ENCODE results near the gene SPX. TPM values are rescaled to one million over a fixed set of nuclear protein-coding genes. Genes with fewer than 3 reads are reported as not detected.

Gene SPX
- total RNA-seq, 4 donors from 2014 or later: 1.5 to 2.4 (median 1.6) TPM; not detected in 1

- 45 to 59% methylated on average over 2 of the region's 2 CpGs for WGBS, 2 donors
- no peak for DNase-seq (ENCODE audit: low spot score in 2 of 2)
- Histone ChIP-seq H3K27ac (no peak overlapping the region), H3K27me3 (no peaks in the 10 kb centered on the region), H3K4me1 (peaks cover 0 to 33% (median 15%) of the 10 kb centered on the region in 4 donors), H3K4me3 (no peak overlapping the region), H3K9me3 (no peaks in the 10 kb centered on the region), H3K36me3 (peaks cover 0 to 12% (median 0%) of the 10 kb centered on the region in 3 donors)
- TF ChIP-seq CTCF (IDR thresholded peaks at IDR 0.05) (no peak), EP300 (IDR thresholded peaks at IDR 0.05) (no peak), POLR2A (IDR thresholded peaks at IDR 0.05) (no peak)
These were observed 20.2 kb upstream of the SPX start for GRCh38 chr12:21505888-21506287.

DNA sequence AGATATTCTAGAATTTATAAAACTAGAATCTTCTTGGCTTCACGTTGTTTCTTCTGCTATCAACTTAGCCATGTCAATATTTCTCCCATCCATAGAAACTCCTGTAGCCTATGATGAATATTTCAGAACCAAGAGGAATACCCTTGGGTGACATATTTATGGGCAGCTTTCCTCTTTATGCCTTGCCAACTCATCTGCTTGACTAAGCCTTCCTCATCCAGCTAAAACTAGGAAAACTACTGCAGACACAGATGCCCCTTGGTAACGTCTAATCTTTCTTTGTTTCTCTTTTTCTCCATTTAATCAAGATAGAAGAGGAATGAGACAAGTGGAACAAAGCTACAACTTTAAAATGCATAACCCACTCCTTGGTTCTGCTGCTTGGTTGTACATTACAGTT lies 18.2 kb upstream of the SPX start:
- H3K4me1 ChIP-seq: peaks cover 0 to 26% (median 11%) of the 10 kb centered on the region in 4 donors
- DNase-seq (ENCODE audit: low spot score in 2 of 2): no peak
- no peak overlapping the region for H3K4me3 ChIP-seq
- H3K36me3 ChIP-seq: peaks cover 0 to 22% (median 0%) of the 10 kb centered on the region in 3 donors
- TF ChIP-seq EP300 (IDR thresholded peaks at IDR 0.05) (no peak), POLR2A (IDR thresholded peaks at IDR 0.05) (no peak), CTCF (IDR thresholded peaks at IDR 0.05) (no peak)
- H3K27ac ChIP-seq: no peak overlapping the region
- no peaks in the 10 kb centered on the region for H3K9me3 ChIP-seq
- WGBS, 2 donors: 73 to 74% methylated on average over 2 of the region's 2 CpGs
- no peaks in the 10 kb centered on the region for H3K27me3 ChIP-seq

DNA sequence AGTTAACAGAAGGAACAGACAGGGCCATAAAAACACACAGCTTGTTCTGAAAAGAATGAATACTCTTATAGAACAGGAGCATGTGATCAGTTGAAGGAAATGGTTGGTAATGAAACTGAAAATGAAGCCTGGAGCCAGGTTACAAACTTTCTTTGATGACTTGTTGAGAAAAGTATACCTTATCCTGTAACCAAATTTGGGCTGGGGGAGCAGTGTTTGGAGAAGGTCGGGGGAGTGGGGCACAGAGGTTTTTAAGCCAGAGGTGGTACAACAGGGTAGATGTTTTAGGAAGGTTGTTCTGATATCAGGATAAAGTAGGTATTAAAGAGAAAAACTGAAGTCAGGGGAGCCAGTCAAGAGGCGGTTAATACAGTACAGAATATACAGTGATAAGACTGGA lies 16.3 kb upstream of the SPX start:
- TF ChIP-seq POLR2A (IDR thresholded peaks at IDR 0.05) (no peak), EP300 (IDR thresholded peaks at IDR 0.05) (no peak), CTCF (IDR thresholded peaks at IDR 0.05) (no peak)
- 44 to 46% methylated on average over 2 of the region's 2 CpGs for WGBS, 2 donors
- Histone ChIP-seq H3K9me3 (no peaks in the 10 kb centered on the region), H3K27me3 (no peaks in the 10 kb centered on the region), H3K4me3 (no peak overlapping the region), H3K27ac (no peak overlapping the region), H3K4me1 (peaks cover 0 to 6% (median 0%) of the 10 kb centered on the region in 4 donors), H3K36me3 (peaks cover 0 to 40% (median 2%) of the 10 kb centered on the region in 3 donors)
- no peak for DNase-seq (ENCODE audit: low spot score in 2 of 2)

GRCh38 chr12:21516281-21516680 lies 9.8 kb upstream of the SPX start:
- H3K4me3 ChIP-seq: no peak overlapping the region
- TF ChIP-seq CTCF (IDR thresholded peaks at IDR 0.05) (no peak), EP300 (IDR thresholded peaks at IDR 0.05) (no peak), POLR2A (IDR thresholded peaks at IDR 0.05) (no peak)
- no peaks in the 10 kb centered on the region for H3K4me1 ChIP-seq
- DNase-seq (ENCODE audit: low spot score in 2 of 2): no peak
- peaks cover 0 to 44% (median 2%) of the 10 kb centered on the region in 3 donors for H3K36me3 ChIP-seq
- no peaks in the 10 kb centered on the region for H3K27me3 ChIP-seq
- 36 to 56% methylated on average over 2 of the region's 2 CpGs for WGBS, 2 donors
- no peaks in the 10 kb centered on the region for H3K9me3 ChIP-seq
- no peak overlapping the region for H3K27ac ChIP-seq

DNA sequence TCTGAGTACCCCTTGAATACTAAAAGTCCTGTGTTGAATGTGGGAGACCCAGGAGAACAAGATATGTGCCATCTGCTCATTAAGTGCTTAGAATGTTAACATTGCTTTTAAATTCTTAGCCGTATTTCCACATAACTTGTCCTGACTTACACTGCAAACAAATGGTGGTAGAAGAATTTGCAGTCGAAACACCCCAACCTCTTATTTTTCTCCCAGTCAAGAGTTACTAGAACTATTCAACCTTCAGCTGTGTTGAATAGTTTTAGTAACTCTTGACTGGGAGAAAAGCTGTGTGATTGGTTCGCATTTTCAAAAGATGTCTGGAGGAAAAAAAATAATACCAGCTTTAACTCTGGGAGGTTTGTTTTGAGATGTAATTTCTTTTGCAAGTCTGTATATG lies 7.6 kb upstream of the SPX start:
- TF ChIP-seq CTCF (IDR thresholded peaks at IDR 0.05) (no peak), EP300 (IDR thresholded peaks at IDR 0.05) (no peak), POLR2A (IDR thresholded peaks at IDR 0.05) (no peak)
- Histone ChIP-seq H3K4me1 (no peaks in the 10 kb centered on the region), H3K36me3 (peaks cover 0 to 32% (median 0%) of the 10 kb centered on the region in 3 donors), H3K27ac (no peak overlapping the region), H3K4me3 (no peak overlapping the region), H3K9me3 (no peaks in the 10 kb centered on the region), H3K27me3 (no peaks in the 10 kb centered on the region)
- DNase-seq (ENCODE audit: low spot score in 2 of 2): no peak
- WGBS, 2 donors: 91 to 96% methylated on average over 3 of the region's 3 CpGs

Measured in tibial nerve (tissue), 4 donors.